ENCODE data around the gene ENPEP. TPM values are rescaled to one million over a fixed set of nuclear protein-coding genes. Genes with fewer than 3 reads are reported as not detected.

ENPEP gene
- total RNA-seq, 1 donor from 2014 or later: 6.0 TPM

- DNase-seq (ENCODE audit: low read depth): no peak
- peak overlapping the region; percentile 78 for H3K4me3 ChIP-seq (ENCODE audit: low read depth, low read length)
- no peak for TF ChIP-seq CTCF (conservative IDR thresholded peaks at IDR 0.05; ENCODE audit: low read depth, low read length)
Measured at GRCh38 chr4:110477836-110478235, 1.9 kb downstream of the ENPEP start.

GRCh38 chr4:110480031-110480549 is 4.1 kb downstream of the ENPEP start:
- peak; percentile 64 for TF ChIP-seq CTCF (conservative IDR thresholded peaks at IDR 0.05; ENCODE audit: low read depth, low read length)
- peak overlapping the region; percentile 47 for H3K4me3 ChIP-seq (ENCODE audit: low read depth, low read length)
- peak; percentile 63 for DNase-seq (ENCODE audit: low read depth)

- peak overlapping the region; percentile 47 for H3K4me3 ChIP-seq (ENCODE audit: low read depth, low read length)
- no peak for DNase-seq (ENCODE audit: low read depth)
- no peak for TF ChIP-seq CTCF (conservative IDR thresholded peaks at IDR 0.05; ENCODE audit: low read depth, low read length)
Measured at GRCh38 chr4:110480746-110481271, 4.9 kb downstream of the ENPEP start.

GRCh38 chr4:110483516-110483915 is 7.6 kb downstream of the ENPEP start:
- peak; percentile 69 for DNase-seq (ENCODE audit: low read depth)
- H3K4me3 ChIP-seq (ENCODE audit: low read depth, low read length): peak overlapping the region; percentile 28
- no peak for TF ChIP-seq CTCF (conservative IDR thresholded peaks at IDR 0.05; ENCODE audit: low read depth, low read length)

GRCh38 chr4:110484029-110484428 is 8.1 kb downstream of the ENPEP start:
- TF ChIP-seq CTCF (conservative IDR thresholded peaks at IDR 0.05; ENCODE audit: low read depth, low read length): no peak
- no peak for DNase-seq (ENCODE audit: low read depth)

GRCh38 chr4:110484767-110485166 is 8.8 kb downstream of the ENPEP start:
- TF ChIP-seq CTCF (conservative IDR thresholded peaks at IDR 0.05; ENCODE audit: low read depth, low read length): no peak
- DNase-seq (ENCODE audit: low read depth): peak; percentile 84

More at GRCh38 chr4:110484029-110484428, 8.1 kb downstream of the ENPEP start:
- peak overlapping the region; percentile 7 for H3K4me3 ChIP-seq (ENCODE audit: low read depth, low read length)

GRCh38 chr4:110485452-110485851 is 9.5 kb downstream of the ENPEP start:
- H3K4me3 ChIP-seq (ENCODE audit: low read depth, low read length): no peak overlapping the region
- TF ChIP-seq CTCF (conservative IDR thresholded peaks at IDR 0.05; ENCODE audit: low read depth, low read length): no peak
- DNase-seq (ENCODE audit: low read depth): no peak

More at GRCh38 chr4:110484767-110485166, 8.8 kb downstream of the ENPEP start:
- no peak overlapping the region for H3K4me3 ChIP-seq (ENCODE audit: low read depth, low read length)

Measured in epithelial cell of proximal tubule (primary cell).